22Rv1 (cell line): ENCODE results near the gene TMEM62.

Experiments
- H3K27ac ChIP-seq: fragments of 450-650 bp; 2 replicates; pipeline ENCODE4 v1.5.1; 2017
- ZFX ChIP-seq: fragments of 450-650 bp; IDR thresholded peaks from 2 replicates; pipeline ENCODE4 v1.6.1; 2017; ENCODE audit warnings: antibody characterized with exemption, borderline replicate concordance
- TF ChIP-seq, protein P1 (sequence below): fragments of 450-650 bp; IDR thresholded peaks from 2 replicates; pipeline ENCODE4 v1.5.1; 2017; ENCODE audit warnings: mild to moderate bottlenecking

TMEM62 gene

GRCh38 chr15:43211224-43211735, 77.9 kb downstream of the TMEM62 start:
- no peak for TF ChIP-seq ZFX
- TF ChIP-seq, protein P1, sequence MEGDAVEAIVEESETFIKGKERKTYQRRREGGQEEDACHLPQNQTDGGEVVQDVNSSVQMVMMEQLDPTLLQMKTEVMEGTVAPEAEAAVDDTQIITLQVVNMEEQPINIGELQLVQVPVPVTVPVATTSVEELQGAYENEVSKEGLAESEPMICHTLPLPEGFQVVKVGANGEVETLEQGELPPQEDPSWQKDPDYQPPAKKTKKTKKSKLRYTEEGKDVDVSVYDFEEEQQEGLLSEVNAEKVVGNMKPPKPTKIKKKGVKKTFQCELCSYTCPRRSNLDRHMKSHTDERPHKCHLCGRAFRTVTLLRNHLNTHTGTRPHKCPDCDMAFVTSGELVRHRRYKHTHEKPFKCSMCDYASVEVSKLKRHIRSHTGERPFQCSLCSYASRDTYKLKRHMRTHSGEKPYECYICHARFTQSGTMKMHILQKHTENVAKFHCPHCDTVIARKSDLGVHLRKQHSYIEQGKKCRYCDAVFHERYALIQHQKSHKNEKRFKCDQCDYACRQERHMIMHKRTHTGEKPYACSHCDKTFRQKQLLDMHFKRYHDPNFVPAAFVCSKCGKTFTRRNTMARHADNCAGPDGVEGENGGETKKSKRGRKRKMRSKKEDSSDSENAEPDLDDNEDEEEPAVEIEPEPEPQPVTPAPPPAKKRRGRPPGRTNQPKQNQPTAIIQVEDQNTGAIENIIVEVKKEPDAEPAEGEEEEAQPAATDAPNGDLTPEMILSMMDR: no peak
- H3K27ac ChIP-seq: no peak overlapping the region

DNA sequence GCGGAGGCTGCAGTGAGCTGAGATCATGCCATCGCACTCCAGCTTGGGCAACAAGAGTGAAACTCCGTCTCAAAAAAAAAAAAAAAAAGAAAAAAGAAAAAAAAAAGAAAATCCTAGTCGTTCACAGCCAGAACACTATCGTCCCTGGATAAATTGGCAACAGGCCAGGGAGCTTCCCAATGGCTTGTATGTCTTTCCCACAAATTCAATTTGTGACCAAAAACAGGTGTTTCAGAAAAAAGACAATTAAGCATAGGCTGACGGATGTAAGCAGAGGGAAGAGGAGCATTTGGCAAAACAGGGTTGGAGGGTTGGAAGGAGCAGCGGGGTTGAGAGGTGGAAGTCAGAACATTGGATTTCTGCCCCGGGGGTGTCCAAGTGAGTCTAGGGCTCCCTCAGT, 78.9 kb downstream of the TMEM62 start:
- TF ChIP-seq, protein P1: no peak
- no peak for TF ChIP-seq ZFX
- H3K27ac ChIP-seq: no peak overlapping the region

DNA sequence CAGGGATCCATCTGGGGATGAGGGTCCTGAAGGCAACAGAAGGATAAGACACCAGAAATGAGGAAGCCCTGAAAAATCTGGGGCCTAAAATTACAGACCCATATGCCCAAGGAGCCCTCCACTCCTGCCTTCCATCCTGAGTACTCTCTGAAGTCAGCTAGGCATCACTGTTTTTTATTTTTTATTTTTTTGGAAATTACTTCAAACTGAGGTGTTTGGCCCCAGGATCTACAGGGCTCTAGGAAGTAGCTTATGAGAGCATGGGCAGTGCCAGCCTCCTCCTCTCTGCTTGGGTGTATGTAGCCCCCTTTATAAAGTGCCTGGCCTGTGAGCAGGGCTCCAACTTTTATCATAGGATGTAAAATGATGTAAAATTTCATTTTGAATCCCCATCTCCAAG, 79.6 kb downstream of the TMEM62 start:
- TF ChIP-seq, protein P1: no peak
- TF ChIP-seq ZFX: no peak
- H3K27ac ChIP-seq: no peak overlapping the region

- TF ChIP-seq ZFX: no peak
- TF ChIP-seq, protein P1: no peak
- no peak overlapping the region for H3K27ac ChIP-seq
Observed at GRCh38 chr15:43213466-43213865, 80.1 kb downstream of the TMEM62 start.

DNA sequence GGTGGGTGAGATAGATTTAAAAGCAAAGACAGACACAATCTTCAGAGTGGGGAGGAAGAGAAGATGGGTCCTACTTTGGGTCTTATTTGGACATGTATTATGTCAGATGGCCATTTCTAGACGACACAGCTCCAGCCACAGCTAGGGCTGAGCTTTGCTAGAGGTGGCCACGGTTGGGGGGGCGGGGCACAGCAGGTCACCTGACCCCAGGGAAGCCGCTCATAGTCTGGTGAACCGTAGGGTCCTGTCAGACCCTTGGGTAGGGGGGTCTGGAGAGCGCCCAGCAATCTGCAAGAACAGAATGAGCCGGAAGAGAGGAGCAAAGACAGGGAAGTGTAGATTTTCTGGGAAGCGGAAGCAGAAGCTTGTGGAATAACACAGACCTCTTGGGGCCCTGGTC, 80.8 kb downstream of the TMEM62 start:
- TF ChIP-seq, protein P1: no peak
- no peak for TF ChIP-seq ZFX
- no peak overlapping the region for H3K27ac ChIP-seq

DNA sequence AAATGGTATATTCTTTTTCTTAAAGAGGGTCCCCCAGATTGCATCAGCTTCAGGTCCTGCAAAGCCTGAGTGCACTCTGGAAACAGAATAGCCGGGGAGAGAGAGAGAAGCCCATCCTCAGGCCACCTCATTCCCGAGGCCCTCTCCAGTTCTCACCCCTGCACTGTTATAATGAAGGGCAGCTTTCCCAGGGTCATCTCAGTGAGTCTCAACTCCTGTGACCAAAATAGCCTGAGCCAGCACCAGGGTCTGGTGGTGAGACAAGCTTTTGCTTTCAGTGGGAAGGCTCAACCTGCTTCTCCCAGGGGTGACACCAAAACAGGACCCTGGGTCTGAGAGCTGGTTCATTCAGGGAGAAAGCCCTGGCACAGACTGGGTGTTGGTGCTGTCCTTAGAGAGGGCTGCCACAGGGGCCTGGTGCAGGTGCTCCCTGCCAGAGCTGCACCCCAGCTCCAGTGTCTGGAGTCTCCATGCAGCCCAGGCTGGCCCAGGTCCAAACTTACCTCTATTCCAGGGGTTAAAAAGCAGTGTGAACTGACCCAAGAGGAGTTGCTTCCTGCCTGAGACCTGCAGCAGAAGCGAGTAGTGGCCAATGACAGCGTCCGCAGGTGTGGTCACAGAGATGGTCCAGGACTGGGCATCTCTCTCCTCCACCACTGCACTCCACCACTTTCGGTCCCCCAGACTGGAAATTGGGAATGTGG, 81.4 kb downstream of the TMEM62 start:
- no peak for TF ChIP-seq ZFX
- TF ChIP-seq, protein P1: no peak
- no peak overlapping the region for H3K27ac ChIP-seq

DNA sequence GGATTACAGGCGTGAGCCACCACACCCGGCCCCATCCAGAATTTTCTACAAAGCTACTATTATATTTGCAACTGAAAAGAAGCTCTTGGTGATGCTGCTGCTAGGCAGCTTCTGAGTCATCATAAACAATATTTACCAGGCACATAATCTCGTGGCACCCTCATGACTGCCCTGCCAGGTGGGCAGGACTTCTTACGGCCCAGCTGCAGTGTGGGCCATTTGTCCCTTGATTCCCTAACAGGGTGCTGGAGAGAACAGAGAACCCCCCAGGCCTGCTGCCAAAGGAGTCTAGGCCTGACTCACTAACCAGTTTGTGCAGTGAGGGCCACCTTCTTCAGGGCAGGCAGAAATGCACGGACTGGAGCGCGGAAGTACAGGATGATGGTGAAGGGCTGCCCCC, 82.6 kb downstream of the TMEM62 start:
- TF ChIP-seq, protein P1: no peak
- no peak for TF ChIP-seq ZFX
- no peak overlapping the region for H3K27ac ChIP-seq
